Mammary epithelial cell (primary cell): ENCODE results near the gene PPP1R9A.

Source experiments
- EZH2 ChIP-seq: IDR thresholded peaks from 2 replicates; pipeline ENCODE4 v1.6.1; 2012; ENCODE audit warnings: low read length, inconsistent platforms, borderline replicate concordance
- TF ChIP-seq, protein P1 (sequence below), 2 donors: IDR thresholded peaks in 1 of 2; conservative IDR thresholded peaks in 1 of 2; 2 replicates each; pipeline ENCODE4 v1.5.1; 2011 to 2012; ENCODE audit warnings: inconsistent platforms in 2 of 2, low read length in 2 of 2, mild to moderate bottlenecking in 2 of 2, control low read depth in 1 of 2, low read depth in 1 of 2; ENCODE audit not compliant: insufficient read depth in 1 of 2; ENCODE audit errors: extremely low read depth in 1 of 2

DNA sequence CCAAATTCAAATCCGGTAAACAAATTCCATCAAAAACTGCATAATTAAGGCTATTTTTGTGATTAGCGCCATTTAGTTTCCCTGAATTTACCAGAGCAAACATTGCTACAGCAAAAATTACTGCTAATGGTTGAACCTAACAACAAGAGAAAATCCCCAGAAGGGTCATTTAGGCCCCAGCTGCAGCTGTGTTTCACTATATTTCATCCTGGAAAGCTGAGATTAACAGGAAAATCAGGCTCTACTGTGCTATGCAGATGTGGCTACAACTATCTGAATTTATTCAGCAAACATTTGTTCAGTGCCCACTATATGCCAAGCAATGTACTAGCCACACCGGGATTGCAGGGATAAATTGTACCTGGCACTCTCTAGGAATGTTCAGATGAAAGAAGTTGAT is 312.9 kb downstream of the PPP1R9A start:
- TF ChIP-seq, protein P1, sequence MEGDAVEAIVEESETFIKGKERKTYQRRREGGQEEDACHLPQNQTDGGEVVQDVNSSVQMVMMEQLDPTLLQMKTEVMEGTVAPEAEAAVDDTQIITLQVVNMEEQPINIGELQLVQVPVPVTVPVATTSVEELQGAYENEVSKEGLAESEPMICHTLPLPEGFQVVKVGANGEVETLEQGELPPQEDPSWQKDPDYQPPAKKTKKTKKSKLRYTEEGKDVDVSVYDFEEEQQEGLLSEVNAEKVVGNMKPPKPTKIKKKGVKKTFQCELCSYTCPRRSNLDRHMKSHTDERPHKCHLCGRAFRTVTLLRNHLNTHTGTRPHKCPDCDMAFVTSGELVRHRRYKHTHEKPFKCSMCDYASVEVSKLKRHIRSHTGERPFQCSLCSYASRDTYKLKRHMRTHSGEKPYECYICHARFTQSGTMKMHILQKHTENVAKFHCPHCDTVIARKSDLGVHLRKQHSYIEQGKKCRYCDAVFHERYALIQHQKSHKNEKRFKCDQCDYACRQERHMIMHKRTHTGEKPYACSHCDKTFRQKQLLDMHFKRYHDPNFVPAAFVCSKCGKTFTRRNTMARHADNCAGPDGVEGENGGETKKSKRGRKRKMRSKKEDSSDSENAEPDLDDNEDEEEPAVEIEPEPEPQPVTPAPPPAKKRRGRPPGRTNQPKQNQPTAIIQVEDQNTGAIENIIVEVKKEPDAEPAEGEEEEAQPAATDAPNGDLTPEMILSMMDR (conservative IDR thresholded peaks at IDR 0.05 in 1 of 2, IDR thresholded peaks at IDR 0.05 in 1 of 2; ENCODE audit: extremely low read depth in 1 of 2, insufficient read depth in 1 of 2, low read depth in 1 of 2, low read length in 2 of 2): no peak
- no peak for TF ChIP-seq EZH2
